Measurements from ENCODE around the gene CDK16.

CDK16 gene

GRCh38 chrX:47218280-47218919 lies at the start of gene CDK16:
Gene CDK16, plus strand, starts transcription at chrX:47218681. Its CDS starts 4,877 bp downstream, at chrX:47223558.
- peak; percentile 90 for DNase-seq (ENCODE audit: low spot score)

- DNase-seq (ENCODE audit: low spot score), result no peak
These were observed 49.2 kb upstream of the CDK16 start for GRCh38 chrX:47169273-47169672.

GRCh38 chrX:47169726-47170515 lies 48.6 kb upstream of the CDK16 start:
- DNase-seq (ENCODE audit: low spot score), result peak; percentile 62

GRCh38 chrX:47170861-47171692 lies 47.4 kb upstream of the CDK16 start:
- DNase-seq (ENCODE audit: low spot score), result no peak

- no peak for DNase-seq (ENCODE audit: low spot score)
These were observed 46.5 kb upstream of the CDK16 start for GRCh38 chrX:47171996-47172395.

- no peak for DNase-seq (ENCODE audit: low spot score)
These were observed 45.9 kb upstream of the CDK16 start for GRCh38 chrX:47172549-47172948.

- no peak for DNase-seq (ENCODE audit: low spot score)
These were observed 45.3 kb upstream of the CDK16 start for GRCh38 chrX:47172971-47173792.

- DNase-seq (ENCODE audit: low spot score), result no peak
These were observed 44.1 kb upstream of the CDK16 start for GRCh38 chrX:47174376-47174775.

- no peak for DNase-seq (ENCODE audit: low spot score)
These were observed 43.5 kb upstream of the CDK16 start for GRCh38 chrX:47174846-47175587.

- DNase-seq (ENCODE audit: low spot score), result no peak
These were observed 42.9 kb upstream of the CDK16 start for GRCh38 chrX:47175588-47175980.

- no peak for DNase-seq (ENCODE audit: low spot score)
These were observed 42.3 kb upstream of the CDK16 start for GRCh38 chrX:47176101-47176740.

GRCh38 chrX:47177079-47177478 lies 41.4 kb upstream of the CDK16 start:
- no peak for DNase-seq (ENCODE audit: low spot score)

GRCh38 chrX:47178337-47178736 lies 40.1 kb upstream of the CDK16 start:
- no peak for DNase-seq (ENCODE audit: low spot score)

GRCh38 chrX:47179221-47179927 lies 39.1 kb upstream of the CDK16 start:
- DNase-seq (ENCODE audit: low spot score), result peak; percentile 51

- no peak for DNase-seq (ENCODE audit: low spot score)
These were observed 38.6 kb upstream of the CDK16 start for GRCh38 chrX:47179928-47180255.

- DNase-seq (ENCODE audit: low spot score), result no peak
These were observed 38.1 kb upstream of the CDK16 start for GRCh38 chrX:47180346-47180745.

GRCh38 chrX:47181301-47181700 lies 37.2 kb upstream of the CDK16 start:
- no peak for DNase-seq (ENCODE audit: low spot score)

GRCh38 chrX:47182106-47182700 lies 36.3 kb upstream of the CDK16 start:
- no peak for DNase-seq (ENCODE audit: low spot score)

GRCh38 chrX:47184486-47184885 lies 34.0 kb upstream of the CDK16 start:
- no peak for DNase-seq (ENCODE audit: low spot score)

GRCh38 chrX:47185241-47185640 lies 33.2 kb upstream of the CDK16 start:
- no peak for DNase-seq (ENCODE audit: low spot score)

Measured in GM03348 (cell line).